Lower leg skin (tissue), 3 donors: ENCODE measurements around the gene NSMCE4A.

Source experiments
- CTCF ChIP-seq, 3 donors: fragments of 450-650 bp; IDR thresholded peaks; one replicate each; pipeline ENCODE4 v1.5.1; 2016; ENCODE audit warnings: antibody characterized with exemption in 3 of 3, mild to moderate bottlenecking in 3 of 3, moderate library complexity in 2 of 3
- POLR2A ChIP-seq, 2 donors: fragments of 450-650 bp; IDR thresholded peaks; one replicate each; pipeline ENCODE4 v1.6.1; 2016 to 2017; ENCODE audit warnings: antibody characterized with exemption in 2 of 2, mild to moderate bottlenecking in 1 of 2, moderate library complexity in 1 of 2

GRCh38 chr10:121935702-121936101 is 39.3 kb downstream of the NSMCE4A start:
- no peak for TF ChIP-seq POLR2A (IDR thresholded peaks at IDR 0.05)
- no peak for TF ChIP-seq CTCF (IDR thresholded peaks at IDR 0.05)
